Fibroblast of upper back skin (primary cell): Measurements from ENCODE around the gene PRUNE2.

Experiments
- DNase-seq: peaks from one replicate; pipeline ENCODE4 v3.0.0-alpha.2; 2013

PRUNE2 gene

GRCh38 chr9:76562511-76562911, 343.4 kb downstream of the PRUNE2 start:
- DNase-seq, result peak; percentile 77

DNA sequence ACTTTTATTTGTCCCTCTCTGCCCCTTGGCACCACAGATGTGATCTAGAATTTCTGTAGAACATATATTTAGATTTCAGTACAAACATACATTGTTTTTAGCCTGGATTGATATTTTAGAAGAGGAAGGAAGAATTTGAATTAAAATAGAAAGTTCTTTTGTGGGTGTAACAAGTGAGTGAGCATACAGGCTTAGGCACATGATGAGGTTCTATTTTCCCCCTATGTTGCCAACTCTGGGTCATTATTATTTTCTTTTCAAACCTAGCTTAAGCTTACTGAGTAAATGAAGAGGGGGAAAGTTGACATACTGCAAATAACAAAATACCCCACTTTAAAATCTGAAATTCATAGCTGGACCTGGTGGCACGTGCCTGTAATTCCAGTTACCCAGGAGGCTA, 344.0 kb downstream of the PRUNE2 start:
- no peak for DNase-seq
